Small intestine (tissue), 7 donors: ENCODE data around the gene RNF157. TPM values are rescaled to one million over a fixed set of nuclear protein-coding genes. Genes with fewer than 3 reads are reported as not detected.
"Not testable (repeated sequence)": the region's sequence is repeated elsewhere in the genome, so short reads cannot be mapped to it uniquely, and the experiment has no call there.

ENCODE experiments used
- DNase-seq, 2 donors: peaks; one replicate each; pipeline versions ENCODE4 v3.0.0 to v3.0.0-alpha.2; 2013
- FAIRE-seq: peaks from 2 replicates; lab custom pipeline; 2012; peaks lifted over from hg19 to GRCh38; lab: Jason Lieb, UNC
- H3K27ac ChIP-seq, 3 donors: one replicate each; pipeline ENCODE4 v1.5.1; 2013; ENCODE audit warnings: low read length in 2 of 3, mild to moderate bottlenecking in 2 of 3, control low read depth in 1 of 3, inconsistent platforms in 1 of 3, low read depth in 1 of 3, moderate library complexity in 1 of 3
- H3K27me3 ChIP-seq, 3 donors: one replicate each; pipeline ENCODE4 v1.6.1; 2013; ENCODE audit warnings: low read length in 3 of 3, inconsistent platforms in 1 of 3; ENCODE audit not compliant: control insufficient read depth in 3 of 3, insufficient read depth in 3 of 3
- H3K36me3 ChIP-seq, 3 donors: one replicate each; pipeline ENCODE4 v1.6.1; 2013; ENCODE audit warnings: low read length in 3 of 3, inconsistent platforms in 1 of 3, low read depth in 1 of 3, mild to moderate bottlenecking in 1 of 3, moderate library complexity in 1 of 3; ENCODE audit not compliant: control insufficient read depth in 3 of 3, insufficient read depth in 2 of 3
- H3K4me1 ChIP-seq, 3 donors: one replicate each; pipeline ENCODE4 v1.6.1; 2013; ENCODE audit warnings: low read length in 2 of 3, inconsistent platforms in 1 of 3, low read depth in 1 of 3, mild to moderate bottlenecking in 1 of 3, moderate library complexity in 1 of 3; ENCODE audit not compliant: control insufficient read depth in 3 of 3, insufficient read depth in 2 of 3
- H3K4me3 ChIP-seq, 3 donors: one replicate each; pipeline ENCODE4 v1.5.1; 2013; ENCODE audit warnings: low read length in 3 of 3, control low read depth in 1 of 3, inconsistent platforms in 1 of 3, low read depth in 1 of 3, mild to moderate bottlenecking in 1 of 3, moderate library complexity in 1 of 3
- H3K9me3 ChIP-seq, 2 donors: one replicate each; pipeline ENCODE4 v1.6.1; 2013; ENCODE audit warnings: low read depth in 1 of 2, low read length in 1 of 2; ENCODE audit not compliant: control insufficient read depth in 2 of 2, insufficient read depth in 1 of 2
- WGBS, 3 donors: extraction: QIAGEN DNeasy Blood & Tissue Kit; methylation state at CpG; one replicate each; pipeline ENCODE4 v1.1.7; 2013; 5-methylcytosine and 5-hydroxymethylcytosine counted together
- polyA plus RNA-seq, 4 donors: library from polyadenylated mRNA; stranded (reverse) in 3 of 4; unstranded in 1 of 4; fragments of 200-250 nt in 3 of 4; fragments of 120-200 nt in 1 of 4; gene quantifications; one replicate each; pipeline versions ENCODE4 v1.2.1 to v1.2.3, GENCODE V29; 2013
- donor health status: healthy with polysubstance abuse.
- donor health status: control.
- donor health status: control.
- donor health status: Bipolar disorder and iron deficiency.
- donor health status: healthy.

The RNF157 gene
- polyA plus RNA-seq, 4 donors, result 13.9 to 30.6 (median 21.6) TPM

GRCh38 chr17:76252967-76253766 is 12.9 kb upstream of the RNF157 start:
- not testable (repeated sequence) for FAIRE-seq
- H3K27ac ChIP-seq, result peak overlapping the region in 1 of 3 donors; percentile 63

GRCh38 chr17:76252040-76252954 is 12.0 kb upstream of the RNF157 start:
- WGBS, 3 donors, result 52 to 73% (median 60%) methylated on average over 11 of the region's 11 CpGs
- Histone ChIP-seq H3K27me3 (no peaks in the 10 kb centered on the region), H3K4me3 (no peak overlapping the region), H3K27ac (peak overlapping the region; percentile 38 to 84 (median 63)), H3K36me3 (no peaks in the 10 kb centered on the region), H3K4me1 (peaks cover 0 to 18% (median 4%) of the 10 kb centered on the region in 3 donors), H3K9me3 (peaks cover 0 to 6% of the 10 kb centered on the region in 2 donors)
- DNase-seq (peak in 1 of 2 donors; percentile 60), FAIRE-seq (no peak)

More at GRCh38 chr17:76252967-76253766, 12.9 kb upstream of the RNF157 start:
- 84 to 87% (median 85%) methylated on average over 23 of the region's 23 CpGs for WGBS, 3 donors
- H3K27me3 ChIP-seq, H3K36me3 ChIP-seq, DNase-seq, H3K4me3 ChIP-seq, H3K9me3 ChIP-seq: not testable (repeated sequence)
- peaks cover 0 to 20% (median 4%) of the 10 kb centered on the region in 3 donors for H3K4me1 ChIP-seq

DNA sequence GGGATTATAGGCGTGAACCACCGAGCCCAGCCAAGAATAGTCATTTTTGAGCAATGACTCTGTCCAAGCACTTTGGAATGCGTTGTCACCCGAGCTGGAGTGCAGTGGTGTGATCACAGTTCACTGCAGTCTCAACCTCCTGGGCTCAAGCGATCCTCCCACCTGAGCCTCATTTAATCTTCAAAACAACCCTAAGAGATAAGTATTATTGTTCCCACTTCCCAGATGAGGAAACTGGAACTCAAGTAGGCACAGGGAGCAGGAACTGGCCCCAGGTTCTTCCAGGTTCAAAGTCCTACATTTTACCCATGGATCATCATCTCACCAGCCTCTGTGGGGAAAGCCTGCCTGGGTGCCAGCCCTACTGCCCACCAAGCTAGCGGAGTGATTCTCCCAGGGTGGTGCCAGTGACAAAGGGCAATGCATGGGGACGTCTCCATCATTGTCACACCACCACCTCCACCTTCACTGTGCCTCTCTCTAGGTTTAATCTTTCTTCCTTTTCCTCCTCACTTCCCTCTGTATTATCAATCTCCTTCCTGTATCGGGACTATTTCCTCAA is 11.3 kb upstream of the RNF157 start:
- DNase-seq (peak in 1 of 2 donors; percentile 91), FAIRE-seq (no peak)
- peaks cover 0 to 3% of the 10 kb centered on the region in 2 donors for H3K9me3 ChIP-seq
- 43 to 67% (median 52%) methylated on average over 8 of the region's 8 CpGs for WGBS, 3 donors
- no peak overlapping the region for H3K4me3 ChIP-seq
- no peaks in the 10 kb centered on the region for H3K27me3 ChIP-seq
- H3K27ac ChIP-seq, result peak overlapping the region; percentile 38 to 84 (median 63)
- no peaks in the 10 kb centered on the region for H3K36me3 ChIP-seq
- peaks cover 0 to 23% (median 4%) of the 10 kb centered on the region in 3 donors for H3K4me1 ChIP-seq

DNA sequence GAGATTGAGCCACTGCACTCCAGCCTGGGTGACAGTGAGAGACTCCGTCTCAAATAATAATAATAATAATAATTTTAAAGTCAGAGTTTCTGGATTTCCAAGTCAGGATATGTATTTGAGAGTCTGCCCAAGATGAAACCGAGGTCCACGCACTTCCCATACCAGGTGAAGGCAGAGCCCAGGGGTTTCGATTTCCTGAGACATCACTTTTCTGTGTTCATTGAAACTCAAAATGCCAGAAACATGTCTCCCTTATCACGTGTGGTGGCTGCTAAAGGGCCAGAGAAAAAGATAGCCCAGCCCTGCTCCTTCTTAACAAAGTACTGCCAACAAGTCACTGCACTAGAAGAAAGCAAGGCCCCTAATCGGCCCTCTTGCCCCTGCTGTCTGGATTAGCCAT is 9.8 kb upstream of the RNF157 start:
- FAIRE-seq, result no peak
- no peak for DNase-seq
- H3K36me3 ChIP-seq, result no peaks in the 10 kb centered on the region
- H3K4me1 ChIP-seq, result peaks cover 4 to 36% (median 7%) of the 10 kb centered on the region in 3 donors
- H3K27ac ChIP-seq, result no peak overlapping the region
- H3K4me3 ChIP-seq, result no peak overlapping the region
- H3K27me3 ChIP-seq, result no peaks in the 10 kb centered on the region
- H3K9me3 ChIP-seq, result no peaks in the 10 kb centered on the region
- WGBS, 3 donors, result 88 to 92% (median 91%) methylated on average over 6 of the region's 6 CpGs

DNA sequence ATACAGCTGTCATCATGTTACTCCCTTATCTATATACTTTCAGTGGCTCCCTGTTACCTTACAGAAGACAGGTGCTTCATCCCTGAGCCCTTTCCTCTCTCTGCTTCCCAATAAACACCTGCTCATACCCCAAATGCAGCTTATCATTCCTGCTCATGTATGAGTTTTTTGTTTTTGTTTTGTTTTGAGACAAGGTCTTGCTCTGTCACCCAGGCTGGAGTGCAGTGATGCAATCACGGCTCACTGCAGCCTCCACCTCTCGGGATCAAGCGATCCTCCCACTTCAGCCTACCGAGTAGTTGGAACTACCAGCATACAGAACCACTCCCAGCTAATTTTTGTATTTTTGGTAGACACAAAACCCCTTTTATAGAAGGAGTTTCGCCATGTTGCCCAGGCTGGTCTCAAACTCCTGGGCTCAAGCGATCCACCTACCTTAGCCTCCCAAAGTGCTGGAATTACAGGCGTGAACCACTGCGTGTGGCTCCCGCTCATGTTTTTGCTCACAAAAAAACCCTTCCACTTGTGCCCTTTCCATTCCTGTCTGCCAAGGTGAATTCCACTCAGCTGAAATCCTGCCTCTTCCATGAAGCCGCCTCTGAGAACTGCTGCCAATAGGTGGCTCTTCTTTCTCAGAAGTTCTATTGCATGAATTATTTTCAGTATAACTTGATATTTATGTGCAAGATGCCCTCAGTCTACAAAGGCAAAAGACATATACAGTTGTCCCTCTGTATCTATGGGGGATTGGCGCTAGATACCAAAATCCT is 7.9 kb upstream of the RNF157 start:
- no peaks in the 10 kb centered on the region for H3K36me3 ChIP-seq
- FAIRE-seq (no peak), DNase-seq (no peak)
- H3K4me1 ChIP-seq, result peaks cover 4 to 36% (median 9%) of the 10 kb centered on the region in 3 donors
- H3K27me3 ChIP-seq, result no peaks in the 10 kb centered on the region
- no peaks in the 10 kb centered on the region for H3K9me3 ChIP-seq
- peak overlapping the region in 2 of 3 donors; percentile 17 to 52 for H3K27ac ChIP-seq
- H3K4me3 ChIP-seq, result no peak overlapping the region
- 53 to 76% (median 67%) methylated on average over 11 of the region's 11 CpGs for WGBS, 3 donors

GRCh38 chr17:76247304-76247703 is 7.0 kb upstream of the RNF157 start:
- Histone ChIP-seq H3K4me1 (peaks cover 0 to 32% (median 9%) of the 10 kb centered on the region in 3 donors), H3K27me3 (no peaks in the 10 kb centered on the region), H3K9me3 (no peaks in the 10 kb centered on the region), H3K27ac (peak overlapping the region in 2 of 3 donors; percentile 85 to 95), H3K36me3 (no peaks in the 10 kb centered on the region), H3K4me3 (no peak overlapping the region)
- no peak for DNase-seq
- FAIRE-seq, result no peak
- 74 to 84% (median 83%) methylated on average over 8 of the region's 8 CpGs for WGBS, 3 donors

GRCh38 chr17:76246080-76247066 is 6.1 kb upstream of the RNF157 start:
- H3K4me3 ChIP-seq, result peak overlapping the region in 1 of 3 donors; percentile 20
- H3K36me3 ChIP-seq, result no peaks in the 10 kb centered on the region
- no peak for FAIRE-seq
- peak overlapping the region; percentile 84 to 95 (median 85) for H3K27ac ChIP-seq
- H3K4me1 ChIP-seq, result peaks cover 2 to 30% (median 9%) of the 10 kb centered on the region in 3 donors
- 49 to 59% (median 59%) methylated on average over 7 of the region's 7 CpGs for WGBS, 3 donors
- H3K27me3 ChIP-seq, result peaks cover 0 to 2% (median 0%) of the 10 kb centered on the region in 3 donors
- no peaks in the 10 kb centered on the region for H3K9me3 ChIP-seq
- DNase-seq, result peak; percentile 77 to 90
